Peyer's patch (tissue), 4 donors: ENCODE results near the gene ARHGDIG. TPM values are rescaled to one million over a fixed set of nuclear protein-coding genes. Genes with fewer than 3 reads are reported as not detected.

Source experiments
- DNase-seq, 3 donors: peaks; one replicate each; pipeline ENCODE4 v3.0.0-alpha.2; 2017 to 2019
- H3K27ac ChIP-seq, 4 donors: fragments of 200-600 bp; sonication (generic); one replicate each; pipeline ENCODE4 v1.5.1; 2016 to 2019
- H3K27me3 ChIP-seq, 2 donors: fragments of 200-600 bp; sonication (generic); one replicate each; pipeline ENCODE4 v1.5.1; 2019
- H3K36me3 ChIP-seq, 3 donors: fragments of 200-600 bp; sonication (generic); one replicate each; pipeline ENCODE4 v1.5.1; 2016 to 2019
- H3K4me1 ChIP-seq, 4 donors: fragments of 200-600 bp; sonication (generic); one replicate each; pipeline ENCODE4 v1.5.1; 2016 to 2019
- H3K4me3 ChIP-seq, 4 donors: fragments of 200-600 bp; sonication (generic); 1 replicate in 3 of 4; 2 replicates in 1 of 4; pipeline ENCODE4 v1.5.1; 2016 to 2019; ENCODE audit warnings: mild to moderate bottlenecking in 1 of 4
- H3K9me3 ChIP-seq, 4 donors: fragments of 200-600 bp; sonication (generic); one replicate each; pipeline ENCODE4 v1.5.1; 2016 to 2019; ENCODE audit warnings: mild to moderate bottlenecking in 1 of 4
- CTCF ChIP-seq, 6 experiments: fragments of 450-650 bp in 4 of 6; fragments of 200-600 bp in 2 of 6; sonication (generic) in 1 of 6; IDR thresholded peaks; one replicate each; pipeline ENCODE4 v1.5.1; 2017 to 2019; ENCODE audit warnings: antibody characterized with exemption in 6 of 6, mild to moderate bottlenecking in 3 of 6, moderate library complexity in 1 of 6
- POLR2A ChIP-seq, 2 donors: fragments of 450-650 bp; IDR thresholded peaks; one replicate each; pipeline ENCODE4 v1.5.1; 2017; ENCODE audit warnings: antibody characterized with exemption in 2 of 2, mild to moderate bottlenecking in 2 of 2, moderate library complexity in 2 of 2
- total RNA-seq, 4 donors: library from RNA; depleted of rRNA; stranded (reverse); fragments of >200 nt; gene quantifications; one replicate each; pipeline ENCODE4 v1.1.0, GENCODE V29; 2016

Gene ARHGDIG
- 100 to 1,000 TPM in 1 of 4 donors, 10 to 100 TPM in 1, 1 to 10 TPM in 1, not detected in 1; 3.7 to 112 (median 67.5) TPM for total RNA-seq

- TF ChIP-seq CTCF (IDR thresholded peaks at IDR 0.05) = no peak
- no peak for TF ChIP-seq POLR2A (IDR thresholded peaks at IDR 0.05)
- no peak within 1 kb of the TSS for H3K27ac ChIP-seq
- no peaks in the 10 kb centered on the region for H3K36me3 ChIP-seq
- no peak for DNase-seq
- no peaks in the 10 kb centered on the region for H3K9me3 ChIP-seq
- peak within 1 kb of the TSS in 2 of 4 donors; percentile 43 to 45 for H3K4me3 ChIP-seq
- peaks cover 0 to 18% of the 10 kb centered on the region in 2 donors for H3K27me3 ChIP-seq
- peaks cover 0 to 27% (median 7%) of the 10 kb centered on the region in 4 donors for H3K4me1 ChIP-seq
These were observed at the start of gene ARHGDIG for GRCh38 chr16:280552-280951. ARHGDIG (plus strand) TSS chr16:280591; CDS start chr16:280681, 90 bp downstream.

DNA sequence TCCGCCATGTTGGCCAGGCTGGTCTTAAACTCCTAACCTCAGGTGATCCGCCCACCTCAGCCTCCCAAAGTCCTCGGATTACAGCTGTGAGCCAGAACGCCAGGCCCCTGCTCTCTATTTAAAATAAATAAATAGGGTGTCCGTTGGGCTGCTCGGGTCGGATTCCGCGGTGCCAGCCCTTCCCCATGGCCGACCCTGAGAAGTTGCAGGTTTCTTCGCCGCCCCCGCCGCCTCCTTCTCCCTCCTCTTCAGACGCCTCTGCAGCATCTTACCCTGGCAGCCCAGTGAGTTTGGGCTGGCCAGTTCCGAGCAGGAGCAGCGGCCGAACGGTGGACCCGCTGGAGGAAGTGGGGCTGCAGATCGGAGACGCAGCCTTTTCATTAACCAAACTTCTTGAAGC lies 49.4 kb upstream of the ARHGDIG start:
- Histone ChIP-seq H3K9me3 (no peaks in the 10 kb centered on the region), H3K36me3 (peaks cover 0 to 18% (median 0%) of the 10 kb centered on the region in 3 donors), H3K4me3 (no peak overlapping the region), H3K27ac (no peak overlapping the region), H3K4me1 (peaks cover 0 to 28% (median 3%) of the 10 kb centered on the region in 4 donors), H3K27me3 (no peaks in the 10 kb centered on the region)
- TF ChIP-seq POLR2A (IDR thresholded peaks at IDR 0.05) = no peak
- TF ChIP-seq CTCF (IDR thresholded peaks at IDR 0.05) = no peak
- peak in 1 of 3 donors; percentile 31 for DNase-seq

DNA sequence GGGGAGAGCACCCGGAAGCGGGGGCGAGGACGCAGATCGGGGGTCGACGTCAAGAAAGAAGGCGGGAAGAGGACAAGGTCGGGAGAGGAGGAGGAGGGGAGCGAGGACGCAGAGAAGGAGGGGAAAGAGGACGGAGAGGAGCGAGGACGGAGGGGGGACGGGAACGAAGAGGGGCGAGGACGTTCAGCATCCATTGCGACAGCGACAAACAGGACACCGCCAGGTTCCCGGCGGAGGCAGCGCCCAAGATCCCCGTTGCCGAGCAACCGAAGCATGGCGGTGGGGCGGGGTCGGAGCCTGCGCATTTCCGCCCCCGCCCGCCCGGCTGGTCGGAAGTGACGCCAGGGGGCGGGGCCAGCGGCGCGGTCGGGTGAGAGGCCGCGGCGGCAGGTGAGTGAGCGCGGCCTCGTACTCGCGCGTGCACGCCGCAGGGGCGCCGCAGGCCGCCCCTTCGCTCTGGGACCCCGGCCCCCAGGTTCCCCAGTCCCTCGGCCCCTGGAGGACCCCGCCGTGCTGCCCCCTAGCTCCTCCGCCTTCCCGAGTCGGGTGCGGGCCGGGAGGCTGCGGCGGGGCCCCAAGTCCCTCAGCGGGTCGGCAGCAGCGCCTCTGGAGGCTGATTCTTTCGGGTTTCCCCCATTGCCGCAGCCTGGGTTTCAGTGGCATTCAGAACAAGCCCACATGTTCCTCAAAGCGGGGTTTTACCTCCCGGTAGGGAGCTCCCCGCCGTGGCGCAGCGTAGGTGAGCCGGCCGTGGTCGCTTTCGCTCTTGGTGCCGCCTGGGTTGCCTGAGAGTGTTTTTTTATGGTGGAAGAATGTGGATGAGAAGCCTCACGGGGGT lies 45.7 kb upstream of the ARHGDIG start, which contains the start of gene FAM234A:
Gene FAM234A, plus strand, starts transcription at position 354 of the 838 bp plus-strand sequence. CDS start 19,593 bp downstream, outside the sequence.
- Histone ChIP-seq H3K27me3 (no peaks in the 10 kb centered on the region), H3K27ac (peak within 1 kb of the TSS; percentile 96 to 100 (median 98))
- TF ChIP-seq CTCF (IDR thresholded peaks at IDR 0.05) (peak in 5 of 6 experiments; percentile 48 to 63 (median 52)), POLR2A (IDR thresholded peaks at IDR 0.05) (peak; percentile 96 to 97)

GRCh38 chr16:239948-240277 lies 40.5 kb upstream of the ARHGDIG start:
- Histone ChIP-seq H3K4me1 (peaks cover 0 to 38% (median 3%) of the 10 kb centered on the region in 4 donors), H3K27me3 (no peaks in the 10 kb centered on the region), H3K36me3 (no peaks in the 10 kb centered on the region), H3K27ac (peak overlapping the region in 2 of 4 donors; percentile 4 to 29), H3K9me3 (no peaks in the 10 kb centered on the region), H3K4me3 (no peak overlapping the region)
- DNase-seq = no peak
- TF ChIP-seq POLR2A (IDR thresholded peaks at IDR 0.05) (no peak), CTCF (IDR thresholded peaks at IDR 0.05) (no peak)

More for the DNA sequence above, 45.7 kb upstream of the ARHGDIG start, which contains the start of gene FAM234A:
- Histone ChIP-seq H3K36me3 (no peaks in the 10 kb centered on the region), H3K4me1 (peaks cover 0 to 16% (median 3%) of the 10 kb centered on the region in 4 donors), H3K9me3 (no peaks in the 10 kb centered on the region), H3K4me3 (peak within 1 kb of the TSS; percentile 59 to 91 (median 77))
- peak; percentile 96 to 97 (median 96) for DNase-seq

DNA sequence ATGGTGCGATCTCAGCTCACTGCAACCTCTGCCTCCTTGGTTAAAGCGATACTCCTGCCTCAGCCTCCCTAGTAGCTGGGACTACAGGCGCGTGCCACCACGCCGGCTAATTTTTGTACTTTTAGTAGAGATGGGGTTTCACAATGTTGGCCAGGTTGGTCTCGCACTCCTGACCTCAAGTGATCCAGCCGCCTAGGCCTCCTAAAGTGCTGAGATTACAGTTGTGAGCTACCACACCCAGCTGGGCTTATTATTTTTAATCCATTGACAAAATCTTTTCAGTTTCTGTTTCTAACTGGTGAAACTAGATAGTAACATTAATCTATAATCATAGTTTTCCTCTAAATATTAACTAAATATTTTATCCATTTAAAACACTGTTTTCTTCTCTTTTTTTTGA lies 39.8 kb upstream of the ARHGDIG start:
- H3K36me3 ChIP-seq = no peaks in the 10 kb centered on the region
- peaks cover 0 to 36% (median under 1%) of the 10 kb centered on the region in 4 donors for H3K4me1 ChIP-seq
- no peaks in the 10 kb centered on the region for H3K9me3 ChIP-seq
- no peaks in the 10 kb centered on the region for H3K27me3 ChIP-seq
- peak overlapping the region in 1 of 4 donors; percentile 4 for H3K27ac ChIP-seq
- H3K4me3 ChIP-seq = no peak overlapping the region
- DNase-seq = peak in 1 of 3 donors; percentile 13
- TF ChIP-seq POLR2A (IDR thresholded peaks at IDR 0.05) (no peak), CTCF (IDR thresholded peaks at IDR 0.05) (no peak)
